ENCODE data around the gene PCBP2.
"Not testable (repeated sequence)": the region's sequence is repeated elsewhere in the genome, so short reads cannot be mapped to it uniquely, and the experiment has no call there.

PCBP2 gene

DNA sequence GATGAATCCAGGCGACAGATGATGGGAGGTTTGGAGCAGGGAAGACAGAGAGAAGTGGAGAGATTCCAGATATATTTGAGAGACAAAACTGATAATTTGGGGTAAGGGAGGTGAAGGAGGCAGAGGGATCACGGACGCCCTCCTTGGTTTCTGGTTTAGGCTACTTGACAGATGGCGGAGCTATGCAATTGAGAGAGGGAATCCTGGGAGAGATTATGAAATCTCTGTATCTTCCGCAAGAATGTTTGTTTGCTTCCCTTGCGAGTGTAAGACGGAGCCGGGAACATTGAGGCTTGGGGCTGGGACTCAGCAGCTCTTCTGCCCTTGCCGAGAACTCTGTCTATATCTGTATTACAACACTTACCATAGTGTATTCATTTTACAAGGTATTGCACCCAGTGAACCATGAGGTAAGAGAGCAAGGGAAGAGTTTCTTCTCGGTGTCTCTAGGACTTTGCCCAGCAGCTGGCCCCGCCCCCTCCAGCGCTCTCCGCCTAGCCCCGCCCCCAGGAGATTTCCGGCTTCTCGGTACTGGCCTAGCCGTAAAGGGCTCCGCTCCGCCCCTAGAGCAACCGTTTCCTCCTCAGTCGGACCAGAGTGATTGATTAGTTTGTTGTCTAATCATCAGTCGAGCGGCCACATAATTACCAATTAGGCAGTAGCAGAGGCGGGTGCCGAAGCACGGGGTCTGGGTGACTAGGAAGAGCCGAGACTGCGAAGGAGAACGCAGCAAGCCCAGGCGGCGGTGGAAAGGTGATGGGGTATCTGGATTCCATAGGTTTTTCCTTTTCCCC lies 10.7 kb upstream of the PCBP2 start, which contains the start of gene PRR13:
PRR13 (plus strand) TSS at position 695 of the 794 bp plus-strand sequence. CDS start 981 bp downstream, outside the sequence.
- peak; percentile 96 to 98 (median 97) for DNase-seq (ENCODE audit: low read depth in 3 of 3)

DNA sequence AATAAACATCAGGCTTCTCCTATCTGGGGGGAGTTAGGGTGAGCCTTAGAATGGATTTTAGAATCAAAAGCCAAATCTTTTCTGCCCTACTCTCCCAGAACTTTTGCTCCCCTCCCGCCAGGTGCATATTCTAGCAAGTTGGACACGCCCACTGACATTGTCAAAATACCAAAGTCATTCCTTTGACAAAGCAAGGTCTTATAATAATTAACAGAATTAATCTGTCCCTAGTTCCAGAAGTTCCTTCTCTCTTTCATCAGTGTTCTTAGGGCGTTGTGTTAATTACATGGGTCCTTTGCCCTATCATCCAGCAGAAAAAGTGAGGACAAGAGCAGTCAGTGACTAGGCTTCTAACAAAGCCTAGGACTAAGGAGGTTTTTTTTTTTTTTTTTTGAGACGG lies 7.9 kb upstream of the PCBP2 start:
- DNase-seq (ENCODE audit: low read depth in 3 of 3), result no peak

DNA sequence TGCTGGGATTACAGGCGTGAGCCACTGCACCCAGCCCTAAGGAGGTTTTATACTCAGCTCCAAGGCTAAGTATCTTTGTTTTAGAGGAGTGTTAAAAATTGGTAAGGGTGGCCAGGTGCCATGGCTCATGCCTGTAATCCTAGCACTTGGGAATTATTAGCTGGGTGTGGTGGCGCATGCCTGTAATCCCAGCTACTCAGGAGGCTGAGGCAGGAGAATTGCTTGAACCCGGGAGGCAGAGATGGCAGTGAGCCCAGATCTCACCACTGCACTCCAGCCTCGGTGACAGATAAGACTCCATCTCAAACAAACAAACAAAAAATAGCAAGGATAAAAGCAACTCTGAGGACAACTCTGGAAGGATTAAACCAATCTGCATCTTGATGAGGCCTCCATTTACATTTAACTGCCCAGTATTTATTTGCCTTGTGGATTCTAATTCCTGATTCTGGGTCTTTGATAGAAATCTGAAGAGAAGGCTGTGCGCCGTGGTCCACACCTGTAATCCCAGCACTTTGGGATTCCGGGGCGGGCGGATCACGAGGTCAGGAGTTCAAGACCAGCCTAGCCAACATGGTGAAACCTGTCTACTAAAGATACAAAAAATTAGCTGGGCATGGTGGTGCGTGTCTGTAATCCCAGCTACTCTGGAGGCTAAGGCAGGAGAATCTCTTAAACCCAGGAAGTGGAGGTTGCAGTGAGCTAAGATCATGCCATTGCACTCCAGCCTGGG lies 7.1 kb upstream of the PCBP2 start:
- DNase-seq (ENCODE audit: low read depth in 3 of 3), result not testable (repeated sequence)

DNA sequence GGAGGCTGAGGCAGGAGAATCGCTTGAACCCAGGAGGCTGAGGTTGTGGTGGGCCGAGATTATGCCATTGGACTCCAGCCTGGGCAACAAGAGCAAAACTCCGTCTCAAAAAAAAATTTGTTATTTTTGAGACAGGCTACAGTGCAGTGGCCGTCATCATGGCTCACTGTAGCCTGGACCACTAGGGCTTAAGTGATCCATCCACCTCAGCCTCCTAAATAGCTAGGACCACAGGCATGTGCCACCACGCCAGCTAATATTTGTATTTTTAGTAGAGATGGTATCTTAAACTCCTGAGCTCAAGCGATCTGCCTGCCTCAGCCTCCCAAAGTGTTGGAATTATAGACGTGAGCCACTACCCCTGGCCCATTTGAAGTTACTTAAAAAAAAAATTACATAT lies 966 bp upstream of the PCBP2 start:
- no peak for DNase-seq (ENCODE audit: low read depth in 3 of 3)

DNA sequence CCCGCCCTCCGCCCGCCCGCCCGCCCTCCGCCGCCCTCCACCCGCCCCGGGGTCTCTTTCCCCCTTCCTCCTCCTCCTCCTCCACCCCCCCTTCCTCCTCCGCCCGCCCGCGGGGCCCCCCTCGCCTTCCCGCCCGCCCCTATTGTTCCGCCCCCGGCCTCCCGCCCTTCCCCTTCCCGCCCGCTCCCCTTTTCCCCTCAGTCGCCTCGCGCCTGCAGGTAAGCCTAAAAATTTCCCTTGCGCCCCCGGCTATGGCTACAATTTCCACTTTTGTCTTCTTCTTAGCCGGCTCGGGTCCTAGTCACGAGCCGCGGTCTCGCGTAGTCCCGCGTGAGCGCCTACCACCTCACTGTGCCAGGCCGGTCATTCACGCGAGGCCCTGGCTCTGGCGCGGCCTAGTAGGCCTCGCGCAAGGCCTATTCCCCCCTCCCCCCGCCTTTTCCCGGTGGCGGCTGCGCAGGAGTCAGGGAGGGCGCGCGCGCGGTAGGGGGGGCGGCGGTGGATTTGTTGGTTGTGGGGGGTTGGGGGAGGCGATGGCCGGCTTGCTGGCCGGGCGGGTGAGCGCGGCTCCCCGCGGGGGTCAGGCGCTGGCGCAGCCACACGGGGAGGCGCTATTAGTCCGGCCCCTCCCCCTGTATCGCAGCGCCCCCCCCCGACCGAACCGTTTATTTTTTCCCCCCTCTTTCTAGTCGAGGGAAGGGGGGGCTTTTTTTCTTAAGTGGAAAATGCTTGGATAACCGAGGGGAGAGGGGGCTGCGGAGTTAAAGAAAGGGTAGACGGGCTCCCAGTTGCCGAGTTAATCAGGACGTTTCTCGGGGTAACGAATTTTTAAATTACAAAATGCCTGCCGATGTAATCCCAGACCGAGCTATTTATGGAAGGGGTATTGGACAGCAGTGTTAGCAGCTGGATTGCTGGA lies 516 bp downstream of the PCBP2 start:
- peak; percentile 62 to 67 (median 65) for DNase-seq (ENCODE audit: low read depth in 3 of 3)

DNA sequence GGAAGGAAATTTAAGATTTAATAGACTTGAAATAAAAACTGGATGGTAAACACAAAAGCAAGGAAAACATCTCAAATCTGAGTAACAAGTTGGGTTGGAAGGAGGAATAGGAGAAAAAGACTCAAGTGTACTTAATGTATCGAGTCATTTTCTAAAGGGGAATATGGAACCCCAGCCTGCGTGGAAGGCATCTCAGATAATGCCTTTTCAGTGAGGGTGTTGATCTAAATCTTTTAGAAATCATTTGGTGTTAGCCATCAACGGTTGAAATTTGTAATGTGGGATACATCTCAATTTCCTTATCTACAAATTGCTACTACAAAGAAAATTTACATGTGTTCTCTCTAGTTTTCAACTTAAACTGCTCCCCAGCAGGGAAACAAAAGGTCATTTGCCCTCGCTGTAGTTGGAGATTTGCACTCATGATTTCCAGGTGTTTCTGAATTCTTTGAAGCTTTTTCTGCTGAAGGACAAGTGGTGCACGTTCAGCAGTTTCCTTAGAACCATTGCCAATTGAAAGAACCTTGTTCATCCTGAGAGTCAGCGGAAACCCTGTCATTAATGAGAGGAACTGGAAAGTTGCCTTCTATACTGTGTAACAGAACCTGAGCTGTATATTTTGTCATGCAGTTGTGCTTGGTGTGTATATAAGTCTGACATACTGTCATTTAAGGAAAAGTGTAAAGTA lies 2.2 kb downstream of the PCBP2 start:
- DNase-seq (ENCODE audit: low read depth in 3 of 3), result no peak

DNA sequence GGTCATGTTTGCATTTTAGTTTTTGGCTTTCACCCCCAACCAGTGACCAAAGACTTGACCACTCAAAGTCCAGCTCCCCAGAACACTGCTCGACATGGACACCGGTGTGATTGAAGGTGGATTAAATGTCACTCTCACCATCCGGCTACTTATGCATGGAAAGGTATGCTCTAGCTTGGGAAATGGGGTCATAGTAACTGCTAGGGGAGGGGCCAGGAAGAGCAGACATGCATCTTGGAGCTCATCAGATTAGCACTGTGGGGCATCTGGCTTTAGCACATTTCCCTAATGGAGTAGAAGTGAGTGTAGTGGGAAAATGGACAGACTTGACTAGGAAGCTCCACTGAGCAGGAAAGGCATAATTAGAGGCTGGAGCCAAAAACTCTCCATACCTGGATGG lies 2.8 kb downstream of the PCBP2 start:
- DNase-seq (ENCODE audit: low read depth in 3 of 3), result no peak

DNA sequence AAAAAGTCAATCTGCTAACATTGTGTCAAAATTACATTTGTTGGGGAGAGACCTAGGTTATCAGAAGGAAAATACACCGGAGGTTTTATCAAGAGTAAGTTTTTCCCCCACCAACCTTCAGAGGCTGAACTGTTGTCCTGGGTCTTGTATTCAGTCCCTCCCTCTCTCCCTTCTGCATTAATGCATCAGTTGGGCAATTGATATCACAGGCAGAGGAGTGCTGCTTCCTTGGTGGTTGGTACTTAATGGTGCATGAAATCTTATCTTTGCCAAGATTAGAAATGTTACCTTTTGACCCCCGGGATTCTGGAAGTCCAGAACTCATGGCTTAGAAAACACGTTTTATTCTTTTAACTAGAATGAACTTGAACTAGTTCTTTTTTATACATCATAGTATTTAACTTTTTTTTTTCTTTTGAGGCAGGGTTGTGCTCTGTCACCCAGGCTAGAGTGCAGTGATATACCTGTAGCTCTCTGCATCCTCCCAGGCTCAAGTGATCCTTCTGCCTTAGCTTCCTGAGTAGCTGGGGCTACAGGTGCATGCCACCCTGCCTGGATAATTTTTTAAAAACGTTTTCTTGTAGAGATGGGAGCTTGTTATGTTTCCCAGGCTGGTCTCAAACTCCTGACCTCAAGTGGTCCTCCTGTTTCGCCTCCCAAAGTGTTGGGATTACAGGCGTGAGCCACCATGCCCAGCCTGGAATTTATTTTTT lies 4.9 kb downstream of the PCBP2 start:
- no peak for DNase-seq (ENCODE audit: low read depth in 3 of 3)

DNA sequence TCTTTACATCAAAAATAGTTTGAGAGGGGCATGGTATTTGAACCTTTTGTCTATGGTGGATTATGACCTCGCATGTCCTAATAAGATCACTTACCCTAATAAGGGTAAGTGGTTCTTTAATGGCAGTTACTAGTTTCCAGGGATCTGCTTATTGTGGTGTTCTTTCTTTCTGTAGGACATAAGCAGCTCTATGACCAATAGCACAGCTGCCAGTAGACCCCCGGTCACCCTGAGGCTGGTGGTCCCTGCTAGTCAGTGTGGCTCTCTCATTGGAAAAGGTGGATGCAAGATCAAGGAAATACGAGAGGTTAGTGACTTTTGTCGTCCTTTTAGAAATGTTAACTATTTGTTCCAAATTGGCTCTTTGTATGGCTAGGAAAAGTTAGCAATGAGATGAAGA lies 7.2 kb downstream of the PCBP2 start:
- DNase-seq (ENCODE audit: low read depth in 3 of 3), result no peak

DNA sequence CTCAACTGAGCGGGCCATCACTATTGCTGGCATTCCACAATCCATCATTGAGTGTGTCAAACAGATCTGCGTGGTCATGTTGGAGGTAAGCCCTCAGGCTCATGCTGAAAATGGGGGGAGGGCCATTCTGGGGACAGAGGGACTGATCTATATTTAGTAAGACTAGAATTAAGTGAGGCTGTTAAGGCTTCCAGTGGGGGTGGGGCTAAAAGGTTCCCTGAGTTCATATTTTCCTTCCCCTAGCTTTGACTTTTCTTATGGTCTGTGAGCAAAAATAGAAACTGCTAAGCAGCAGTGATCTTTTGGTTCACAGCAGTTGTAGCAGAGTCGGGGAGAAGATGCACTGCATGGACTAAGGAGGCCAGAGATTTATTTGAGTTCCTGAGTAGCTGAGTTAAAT lies 9.2 kb downstream of the PCBP2 start:
- DNase-seq (ENCODE audit: low read depth in 3 of 3), result no peak

DNA sequence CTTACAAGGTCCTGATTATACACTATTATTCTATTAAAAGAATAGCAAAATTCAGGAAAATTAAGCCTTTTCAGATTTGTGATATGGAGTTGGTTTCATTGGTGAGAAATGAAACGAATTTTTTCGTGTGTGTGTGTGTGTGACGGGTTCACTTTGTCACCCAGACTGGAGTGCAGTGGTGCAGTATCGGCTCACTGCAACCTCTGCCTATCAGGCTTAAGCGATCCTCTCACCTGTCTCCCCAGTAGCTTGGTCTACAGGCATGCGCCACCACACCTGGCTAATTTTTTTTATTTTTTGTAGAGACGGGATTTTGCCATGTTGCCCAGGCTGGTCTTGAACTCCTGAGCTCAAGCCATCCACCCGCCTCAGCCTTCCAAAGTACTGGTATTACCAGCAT lies 9.7 kb downstream of the PCBP2 start:
- DNase-seq (ENCODE audit: low read depth in 3 of 3), result no peak

DNA sequence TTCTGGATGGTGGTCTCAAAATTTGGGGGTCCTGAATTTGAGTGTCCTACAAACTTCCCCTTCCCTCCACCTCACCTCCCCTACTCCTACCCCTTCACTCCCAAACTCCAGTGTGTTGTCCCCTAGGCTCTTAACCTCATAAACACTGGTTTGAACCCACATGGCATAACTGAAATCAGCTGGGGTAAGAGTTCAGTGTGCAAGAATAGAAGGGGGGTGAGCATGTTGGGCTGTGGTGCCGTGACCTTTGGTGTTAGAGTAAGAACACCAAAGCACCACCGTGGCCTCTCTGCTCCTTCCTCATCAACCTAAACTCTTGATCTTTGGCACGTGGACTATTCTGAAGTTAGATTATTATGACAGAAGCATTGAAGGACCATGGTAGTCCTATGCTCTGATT lies 11.0 kb downstream of the PCBP2 start:
- no peak for DNase-seq (ENCODE audit: low read depth in 3 of 3)

DNA sequence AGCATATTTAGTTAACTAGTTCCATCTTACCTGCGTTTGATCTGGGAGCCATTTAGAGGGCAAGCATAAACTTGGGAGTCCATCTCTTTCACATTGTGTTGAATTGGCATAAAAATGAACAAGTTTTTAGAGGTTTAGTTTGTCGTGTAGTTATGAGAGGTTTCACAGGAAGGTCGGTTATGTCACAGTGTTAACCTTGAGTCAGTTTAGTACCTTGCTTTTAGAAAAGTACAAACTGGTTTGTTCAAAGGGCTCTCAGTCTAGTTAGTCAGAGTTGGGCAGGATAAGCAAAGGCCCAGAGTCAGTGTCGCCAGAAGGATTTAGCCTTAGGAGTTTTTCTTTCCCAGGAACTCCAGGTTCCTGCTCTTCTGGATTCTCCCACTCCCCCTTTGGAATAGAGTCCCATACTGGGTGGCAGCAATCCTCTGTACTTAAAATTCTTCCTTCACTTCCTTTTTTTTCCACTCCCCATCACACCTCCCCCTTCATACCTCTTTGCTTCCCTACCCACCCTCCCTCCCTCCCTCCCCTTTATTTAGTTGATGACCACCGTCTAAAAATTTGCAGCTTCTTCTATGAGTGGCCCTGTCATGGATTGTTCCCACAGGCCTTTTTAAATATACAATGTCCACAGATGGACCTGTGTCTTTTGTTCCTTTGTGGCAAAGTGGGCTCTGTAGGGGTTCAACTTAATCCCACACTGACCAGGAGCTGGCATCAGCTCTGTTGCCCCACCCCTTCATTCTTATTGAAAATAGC lies 12.1 kb downstream of the PCBP2 start:
- DNase-seq (ENCODE audit: low read depth in 3 of 3), result no peak

DNA sequence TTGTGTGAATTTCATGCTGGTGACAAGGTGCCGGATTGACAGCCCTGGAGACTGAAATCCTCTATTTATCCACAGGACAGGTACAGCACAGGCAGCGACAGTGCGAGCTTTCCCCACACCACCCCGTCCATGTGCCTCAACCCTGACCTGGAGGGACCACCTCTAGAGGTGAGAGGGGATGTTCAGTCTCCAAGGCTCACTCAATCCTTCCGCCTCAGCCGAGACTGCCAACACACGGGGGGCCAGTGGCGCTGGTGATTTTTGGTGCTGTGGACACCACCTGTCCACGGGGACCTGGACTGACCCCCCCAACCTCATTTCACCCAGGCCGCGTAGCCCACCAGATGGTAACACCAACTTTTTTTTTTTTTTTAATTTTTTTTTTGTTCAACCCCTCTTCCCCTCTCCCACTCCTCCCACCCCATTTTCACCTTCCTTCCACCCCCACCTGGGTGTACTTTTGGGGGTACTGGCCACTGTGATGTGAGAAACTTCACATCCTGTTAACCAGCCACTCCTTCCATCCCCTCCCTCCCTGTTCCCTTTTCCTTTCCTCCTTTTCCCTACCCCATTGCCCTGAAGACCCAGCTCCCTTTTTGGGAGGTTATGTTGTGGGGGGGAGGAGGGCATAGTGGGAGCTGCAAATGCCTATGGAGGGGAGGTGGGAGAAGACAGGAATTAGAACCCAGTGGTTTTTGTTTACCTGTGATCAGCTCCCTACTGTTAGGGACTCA lies 12.9 kb downstream of the PCBP2 start:
- DNase-seq (ENCODE audit: low read depth in 3 of 3), result no peak

DNA sequence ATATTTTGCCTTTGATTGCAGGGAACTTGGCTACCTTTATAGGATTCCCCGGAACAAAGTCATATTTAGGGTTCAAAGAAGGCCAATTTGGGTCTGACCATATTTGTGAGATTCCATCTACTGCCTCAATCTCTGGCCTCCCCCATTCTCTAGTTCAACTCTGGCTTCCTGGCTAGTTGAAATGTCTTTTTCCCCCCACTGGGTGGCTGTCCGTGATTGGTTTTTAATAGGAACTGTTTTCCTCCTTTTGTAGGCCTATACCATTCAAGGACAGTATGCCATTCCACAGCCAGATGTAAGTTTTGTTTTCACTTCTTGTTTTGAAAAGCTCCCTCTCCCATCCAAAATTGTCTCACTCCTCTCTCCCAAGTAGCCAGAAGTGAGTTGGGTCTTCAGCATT lies 13.8 kb downstream of the PCBP2 start:
- DNase-seq (ENCODE audit: low read depth in 3 of 3), result no peak

DNA sequence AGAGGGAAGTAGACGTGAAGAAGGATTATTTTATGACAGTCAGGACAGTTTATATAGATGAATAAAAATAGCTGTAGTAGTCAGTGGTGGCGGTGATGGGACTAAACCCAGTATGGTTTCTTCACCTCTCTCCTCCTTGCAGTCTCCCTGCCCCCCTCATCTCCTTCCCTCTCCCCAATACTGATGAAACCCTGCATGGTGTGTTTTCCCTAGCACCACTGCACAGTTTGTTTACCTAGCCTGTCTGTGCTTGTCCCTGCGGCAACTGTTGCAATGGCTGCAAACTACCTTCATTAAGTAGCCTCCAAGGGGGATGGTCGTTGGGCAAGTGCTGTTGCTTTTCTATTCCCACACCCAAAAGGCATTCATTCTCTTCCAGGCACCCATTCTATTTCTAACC lies 14.7 kb downstream of the PCBP2 start:
- DNase-seq (ENCODE audit: low read depth in 3 of 3), result no peak

DNA sequence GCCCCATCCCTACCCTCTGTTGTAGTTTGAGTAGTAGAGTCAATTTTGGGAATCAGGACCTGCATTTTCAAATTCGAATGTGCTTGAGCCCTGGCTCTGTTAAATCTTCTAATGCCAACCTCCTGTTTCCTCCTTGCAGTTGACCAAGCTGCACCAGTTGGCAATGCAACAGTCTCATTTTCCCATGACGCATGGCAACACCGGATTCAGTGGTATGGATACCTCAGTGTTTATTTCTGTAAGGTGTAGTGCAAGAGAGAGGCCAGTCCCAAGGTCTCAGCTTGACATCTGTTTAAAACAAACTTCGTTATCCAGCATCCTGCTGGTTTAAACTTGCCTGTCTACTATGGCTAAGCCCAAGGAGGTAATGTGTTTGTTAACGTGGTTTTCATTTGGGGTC lies 15.2 kb downstream of the PCBP2 start:
- DNase-seq (ENCODE audit: low read depth in 3 of 3), result no peak

DNA sequence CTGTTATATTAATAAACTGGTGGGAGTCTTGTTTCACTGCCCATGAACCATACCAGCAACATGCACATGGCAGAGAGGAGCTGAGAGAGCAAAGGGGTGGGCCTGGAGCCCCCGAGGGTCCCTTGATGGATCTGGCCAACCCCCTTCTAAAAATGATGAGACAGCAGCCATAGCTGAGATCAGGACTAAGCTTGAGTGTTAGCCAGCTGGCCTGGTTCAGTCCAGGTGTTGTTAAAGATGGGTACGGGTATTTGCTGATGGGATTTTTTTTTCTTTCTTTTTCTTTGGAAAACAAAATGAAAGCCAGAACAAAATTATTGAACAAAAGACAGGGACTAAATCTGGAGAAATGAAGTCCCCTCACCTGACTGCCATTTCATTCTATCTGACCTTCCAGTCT lies 16.0 kb downstream of the PCBP2 start:
- DNase-seq (ENCODE audit: low read depth in 3 of 3), result no peak

DNA sequence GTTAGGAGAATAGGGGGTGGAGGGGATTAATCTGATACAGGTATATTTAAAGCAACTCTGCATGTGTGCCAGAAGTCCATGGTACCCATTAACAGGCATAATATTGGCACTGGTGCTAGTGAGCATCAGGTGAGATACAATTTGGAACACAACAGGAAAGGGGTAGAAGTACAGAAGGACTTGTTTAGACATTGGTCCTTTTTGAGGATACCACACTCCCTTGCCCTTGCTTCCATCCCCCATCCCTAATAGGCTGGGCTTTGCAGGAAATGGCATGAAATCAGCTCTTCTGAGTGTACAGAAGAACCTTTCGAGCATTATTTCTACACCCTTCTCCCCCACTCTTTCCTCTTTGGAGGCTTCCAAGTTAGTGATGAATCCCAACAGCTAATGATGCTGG lies 16.4 kb downstream of the PCBP2 start:
- no peak for DNase-seq (ENCODE audit: low read depth in 3 of 3)
